NCI-H2196 treated with DMSO at 0.1 percent for 48 hours (cell line): Measurements from ENCODE around the gene CTXN1.

Experiments
- DNase-seq: peaks from one replicate; lab custom pipeline; 2025; ENCODE audit not compliant: unreplicated experiment; lab: John Stamatoyannopoulos, UW

Gene CTXN1

DNA sequence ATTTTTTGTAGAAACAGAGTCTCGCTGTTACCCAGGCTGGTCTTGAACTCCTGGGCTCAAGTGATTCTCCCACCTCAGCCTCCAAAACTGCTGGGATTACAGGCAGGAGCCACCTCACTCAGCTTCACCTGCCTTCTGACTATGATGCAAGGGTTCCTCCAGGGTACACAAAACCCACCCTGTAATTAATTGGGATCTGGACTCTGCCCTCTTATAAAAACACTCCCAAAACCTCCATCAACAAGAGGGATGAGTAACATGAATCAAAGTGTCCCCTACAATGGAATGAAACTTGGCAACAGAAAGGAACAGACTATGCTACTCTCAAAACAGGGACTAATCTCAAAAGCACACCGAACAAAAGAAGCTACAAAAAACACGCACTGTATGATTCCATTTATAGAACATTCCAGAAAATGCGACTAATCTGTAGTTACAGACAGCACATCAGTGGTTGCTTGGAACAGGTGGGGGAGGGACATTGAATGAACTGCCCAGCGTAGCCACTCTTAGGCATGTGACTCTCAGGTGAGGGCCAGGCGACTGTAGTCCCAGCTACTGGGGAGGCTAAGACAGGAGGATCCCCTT is 48.6 kb downstream of the CTXN1 start:
- no peak for DNase-seq

GRCh38 chr19:7874897-7875273 is 51.0 kb downstream of the CTXN1 start:
- DNase-seq = no peak
